GM12801 (cell line): ENCODE measurements around the gene SLC35F6.

ENCODE experiments used
- CTCF ChIP-seq: IDR thresholded peaks from one replicate; pipeline ENCODE4 v1.5.1; 2011; ENCODE audit warnings: control low read depth; ENCODE audit not compliant: insufficient read length; ENCODE audit errors: extremely low read depth

The SLC35F6 gene

GRCh38 chr2:26765475-26766200, 1.6 kb downstream of the SLC35F6 start:
- no peak for TF ChIP-seq CTCF

- TF ChIP-seq CTCF: no peak
Observed at GRCh38 chr2:26767129-26767528, 3.0 kb downstream of the SLC35F6 start.

- TF ChIP-seq CTCF: no peak
Observed at GRCh38 chr2:26767894-26768487, 3.9 kb downstream of the SLC35F6 start.

- TF ChIP-seq CTCF: no peak
Observed at GRCh38 chr2:26768759-26769088, 4.6 kb downstream of the SLC35F6 start.

GRCh38 chr2:26769089-26769761, 5.1 kb downstream of the SLC35F6 start:
- no peak for TF ChIP-seq CTCF

- no peak for TF ChIP-seq CTCF
Observed at GRCh38 chr2:26770986-26771586, 7.0 kb downstream of the SLC35F6 start.
